ENCODE measurements around the gene SERPINB5.

Gene SERPINB5

GRCh38 chr18:63518178-63519012, 41.6 kb downstream of the SERPINB5 start:
- peak in 40 of 42 donors; percentile 20 to 90 (median 70) for DNase-seq
- intact Hi-C loops (cut with DNase I), result no loop called here

DNA sequence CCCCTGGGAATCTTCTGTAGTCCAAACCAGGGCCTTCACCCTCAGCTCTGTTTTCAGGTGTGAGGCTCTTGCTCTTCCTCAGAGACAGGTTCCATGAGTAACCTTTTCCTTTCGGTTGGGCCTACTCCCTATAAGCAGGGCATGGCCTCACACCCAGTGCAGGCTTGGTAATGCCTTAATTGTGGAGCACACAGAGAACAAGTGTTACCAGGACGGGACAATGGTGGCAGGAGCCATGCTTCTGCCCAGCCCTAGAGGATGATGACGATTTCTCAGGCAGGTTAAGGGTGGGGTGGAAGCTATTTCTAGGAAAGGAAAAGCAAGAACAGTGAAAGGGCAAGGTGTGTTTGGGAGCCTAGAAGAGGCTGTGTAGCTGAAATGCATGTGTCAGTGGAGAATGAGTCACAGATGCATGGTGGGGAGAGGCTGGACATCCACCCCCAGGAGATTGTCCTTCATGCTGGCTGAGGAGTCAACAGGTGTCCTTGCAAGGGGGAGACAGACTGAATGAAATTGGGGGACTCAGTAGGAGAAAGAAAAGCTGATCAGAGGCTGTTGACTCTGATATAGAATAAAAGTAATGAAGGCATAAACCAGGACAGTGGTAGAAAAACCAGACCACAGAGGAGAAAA, 43.4 kb downstream of the SERPINB5 start:
- no peak for DNase-seq
- intact Hi-C loops (cut with DNase I), result no loop called here

DNA sequence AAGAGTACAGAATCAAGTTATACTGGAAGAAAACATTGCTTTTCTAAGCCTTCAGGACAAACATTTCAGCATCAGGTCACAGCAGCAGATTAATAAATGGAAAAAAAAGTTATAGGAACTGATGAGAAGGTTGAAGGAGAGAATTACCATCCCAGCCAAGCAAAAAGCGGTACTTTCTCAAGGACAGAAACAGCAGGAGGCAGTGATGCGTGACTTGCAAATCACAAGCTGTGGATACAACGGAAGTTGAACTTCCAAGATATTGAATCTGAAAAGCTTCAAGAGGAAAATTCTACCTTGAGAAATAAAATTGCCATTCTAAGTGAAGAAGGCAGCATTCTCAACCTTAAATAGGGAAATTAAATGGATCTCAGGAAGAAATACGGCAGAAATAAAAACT, 46.9 kb downstream of the SERPINB5 start:
- DNase-seq, result no peak
- intact Hi-C loops (cut with DNase I), result no loop called here

- intact Hi-C loops (cut with DNase I), result no loop called here
- no peak for DNase-seq
These were observed 50.5 kb downstream of the SERPINB5 start for GRCh38 chr18:63527251-63527650.

DNA sequence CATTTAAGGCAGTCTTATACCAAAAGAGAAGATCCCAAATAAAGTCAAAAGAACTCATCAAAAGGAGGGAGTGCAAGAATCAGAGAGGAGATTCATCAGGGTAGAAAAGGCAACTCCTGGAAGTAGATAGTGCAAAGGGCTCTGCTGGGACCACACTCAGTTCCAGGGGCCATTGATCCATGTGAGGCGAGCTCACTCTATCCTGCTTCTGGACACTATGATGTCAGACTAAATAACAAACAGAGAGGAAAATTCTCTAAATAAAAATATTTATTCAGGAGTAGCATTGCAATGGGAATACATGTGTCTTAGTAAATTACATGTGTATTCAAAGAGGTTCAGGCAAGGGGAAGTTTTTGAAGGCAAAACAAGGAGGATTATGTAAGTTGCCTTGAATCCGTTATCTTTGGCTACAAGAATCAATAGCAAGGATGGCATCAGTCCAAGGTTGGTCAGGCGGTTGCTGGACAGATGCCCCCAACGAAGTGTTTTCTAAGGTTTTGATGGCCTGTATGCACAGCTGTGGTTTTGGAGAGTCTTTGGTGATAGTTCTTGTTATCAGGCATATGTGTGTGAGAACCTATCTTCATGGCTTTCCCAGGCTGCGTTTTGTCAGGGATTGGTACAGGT, 52.2 kb downstream of the SERPINB5 start:
- intact Hi-C loops (cut with DNase I), result no loop called here
- no peak for DNase-seq

GRCh38 chr18:63532471-63532870, 55.7 kb downstream of the SERPINB5 start:
- intact Hi-C loops (cut with DNase I), result no loop called here

GRCh38 chr18:63534615-63535014, 57.9 kb downstream of the SERPINB5 start:
- intact Hi-C loops (cut with DNase I), result no loop called here
- no peak for DNase-seq

More at GRCh38 chr18:63532471-63532870, 55.7 kb downstream of the SERPINB5 start:
- no peak for DNase-seq

GRCh38 chr18:63539904-63540510, 63.2 kb downstream of the SERPINB5 start:
- DNase-seq, result no peak
- intact Hi-C loops (cut with DNase I), result no loop called here

DNA sequence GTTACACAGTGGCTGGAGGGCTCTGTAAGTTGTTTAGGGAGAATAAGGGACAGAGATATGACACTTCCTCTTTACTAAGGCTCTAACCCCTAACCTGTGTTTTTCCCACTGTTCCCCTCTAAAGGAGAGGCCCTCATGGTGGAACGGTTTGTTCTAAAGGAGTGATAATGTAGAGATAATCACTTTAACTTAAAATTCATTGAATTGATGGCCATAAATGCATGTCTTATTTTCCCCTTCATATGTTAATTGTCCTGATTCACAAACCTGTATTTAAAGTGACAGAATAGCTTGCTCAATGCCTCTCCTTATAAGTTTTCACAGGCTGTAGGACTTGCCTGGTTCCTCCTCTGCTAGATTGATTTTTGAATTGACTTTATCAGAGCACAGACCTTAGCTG, 65.3 kb downstream of the SERPINB5 start, which contains the start of gene SERPINB12:
Gene SERPINB12 (plus strand): TSS at position 301 of the 400 bp plus-strand sequence. CDS start 13,791 bp downstream, outside the sequence.
- intact Hi-C loops (cut with DNase I), result no loop called here
- DNase-seq, result no peak

DNA sequence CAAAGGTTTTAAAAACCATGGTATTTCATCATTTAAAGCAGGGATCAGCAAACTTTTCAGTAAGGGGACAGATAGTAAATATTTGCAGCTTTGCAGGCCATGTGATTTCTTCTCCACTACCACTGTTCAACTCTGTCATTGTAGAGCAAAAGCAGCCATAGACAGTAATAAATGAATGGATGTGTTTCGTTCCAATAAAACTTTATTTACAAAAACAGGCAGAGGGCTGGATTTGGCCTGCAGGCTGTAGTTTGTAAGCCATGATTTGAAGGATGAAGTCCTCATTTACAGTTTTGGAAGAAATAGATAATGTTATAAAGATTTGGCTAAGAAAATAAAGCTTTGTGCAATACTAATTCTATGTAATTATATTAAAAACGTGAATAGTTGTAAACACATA, 67.3 kb downstream of the SERPINB5 start:
- intact Hi-C loops (cut with DNase I), result no loop called here

DNA sequence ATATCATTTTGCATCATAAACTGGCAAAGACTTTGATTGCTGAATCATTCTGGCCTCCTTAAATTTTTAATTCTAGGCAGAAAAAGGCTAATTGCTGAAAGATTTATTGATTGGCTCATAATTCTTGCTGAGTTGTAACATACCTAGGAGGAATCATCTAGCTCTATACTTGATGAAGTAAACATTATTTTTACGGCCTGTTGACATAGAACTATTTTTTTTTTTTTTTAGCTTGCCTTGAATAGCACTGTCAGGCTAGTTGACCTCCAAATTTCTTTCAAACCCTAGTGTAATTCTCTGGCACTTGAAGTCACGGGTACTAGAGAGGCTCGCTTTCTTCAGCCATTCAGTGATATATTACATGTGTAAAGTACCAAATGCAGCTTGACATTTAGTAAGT, 68.2 kb downstream of the SERPINB5 start:
- DNase-seq, result no peak
- intact Hi-C loops (cut with DNase I), result no loop called here

More for the DNA sequence above, 67.3 kb downstream of the SERPINB5 start:
- no peak for DNase-seq

DNA sequence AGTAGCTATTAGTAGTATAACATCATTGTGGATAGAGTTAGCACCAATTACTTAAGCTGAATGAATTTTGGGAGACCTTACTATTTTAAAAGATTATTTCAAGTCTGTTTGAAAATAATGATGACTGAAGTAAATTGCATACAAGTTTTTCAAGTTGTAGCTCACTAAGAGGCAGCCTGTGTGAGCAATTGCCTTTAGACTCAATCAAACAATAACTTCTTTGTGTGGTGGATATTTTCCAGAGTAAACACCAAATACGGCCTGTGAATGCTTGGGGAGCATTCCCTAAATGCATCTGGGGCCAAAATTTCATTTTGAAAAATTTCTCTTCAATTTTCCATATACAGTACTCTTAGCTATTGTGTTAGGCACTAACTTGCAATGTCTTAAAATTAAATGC, 73.3 kb downstream of the SERPINB5 start:
- no peak for DNase-seq
- intact Hi-C loops (cut with DNase I), result no loop called here

- DNase-seq, result no peak
- intact Hi-C loops (cut with DNase I), result no loop called here
These were observed 75.0 kb downstream of the SERPINB5 start for GRCh38 chr18:63551769-63552168.

- DNase-seq, result no peak
These were observed 75.8 kb downstream of the SERPINB5 start for GRCh38 chr18:63552581-63552980.

DNA sequence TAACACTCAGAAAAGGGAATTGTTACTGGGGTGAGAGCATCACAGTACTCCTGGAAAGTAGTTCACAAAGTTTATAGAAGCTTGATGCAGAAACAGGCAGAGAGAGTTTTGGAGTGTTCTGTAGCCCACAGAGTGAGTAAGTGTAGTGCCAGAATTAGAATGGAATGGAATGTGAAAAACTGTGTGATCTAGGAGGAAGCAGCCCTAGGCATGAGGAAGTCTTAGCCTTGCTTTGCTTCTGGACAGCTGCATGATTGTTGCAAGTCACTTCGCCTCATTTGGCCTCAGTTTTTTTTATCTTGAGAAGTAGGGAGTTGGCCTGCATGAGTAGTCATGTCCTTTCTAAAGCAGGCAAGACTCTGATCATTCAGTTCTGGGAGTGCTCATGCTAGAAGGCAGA, 76.3 kb downstream of the SERPINB5 start:
- intact Hi-C loops (cut with DNase I), result no loop called here
- no peak for DNase-seq

More at GRCh38 chr18:63552581-63552980, 75.8 kb downstream of the SERPINB5 start:
- intact Hi-C loops (cut with DNase I), result no loop called here
